Measurements from ENCODE around the gene UMODL1. TPM values are rescaled to one million over a fixed set of nuclear protein-coding genes. Genes with fewer than 3 reads are reported as not detected.

UMODL1 gene
- total RNA-seq, 5 donors from 2014 or later (not counting 1 experiment from before 2014, with no cell fraction given): 0.16 to 0.99 (median 0.82) TPM

- WGBS (ENCODE audit: insufficient coverage): 81% methylated on average over 5 of the region's 8 CpGs
- H3K4me3 Mint-ChIP-seq: no peak overlapping the region
- Histone ChIP-seq H3K27me3 (replicated peaks in 1 of 2; ENCODE audit: control insufficient read depth in 2 of 2, extremely low read depth in 1 of 2, insufficient read depth in 2 of 2, low read length in 1 of 2) (peaks cover 0 to 48% of the 10 kb centered on the region in 2 experiments), H3K9me3 (no peaks in the 10 kb centered on the region), H3K27ac (ENCODE audit: low read length) (no peak overlapping the region), H3K4me3 (ENCODE audit: control insufficient read depth in 1 of 2, extremely low read depth in 1 of 2, low read length in 1 of 2) (no peak overlapping the region), H3K36me3 (ENCODE audit: control insufficient read depth in 2 of 2, extremely low read depth in 1 of 2, insufficient read depth in 1 of 2, low read length in 1 of 2) (no peaks in the 10 kb centered on the region), H3K4me1 (ENCODE audit: control insufficient read depth in 1 of 2, extremely low read depth in 1 of 2, insufficient read depth in 2 of 2, low read length in 2 of 2) (peaks cover 0 to 19% of the 10 kb centered on the region in 2 experiments)
- peaks cover 5 to 23% (median 12%) of the 10 kb centered on the region in 3 donors for H3K4me1 Mint-ChIP-seq
- POLR2A ChIA-PET: no interaction called here
- CTCF ChIA-PET: interaction anchor here in 1 of 2 donors (0.6 to 1.4 kb wide), 2 partner anchors 275 to 828 kb away, joined by 3 read pairs; no protein-coding TSS in a partner anchor
- DNase-seq (no peak), ATAC-seq (replicated peaks in 1 of 4) (no peak)
- H3K36me3 Mint-ChIP-seq: no peaks in the 10 kb centered on the region
- no peaks in the 10 kb centered on the region for H3K9me3 Mint-ChIP-seq
- no peak overlapping the region for H3K27ac Mint-ChIP-seq
- H3K27me3 Mint-ChIP-seq: peaks cover 0 to 22% of the 10 kb centered on the region in 2 donors
These were observed 40.3 kb downstream of the UMODL1 start for GRCh38 chr21:42111470-42111743.

DNA sequence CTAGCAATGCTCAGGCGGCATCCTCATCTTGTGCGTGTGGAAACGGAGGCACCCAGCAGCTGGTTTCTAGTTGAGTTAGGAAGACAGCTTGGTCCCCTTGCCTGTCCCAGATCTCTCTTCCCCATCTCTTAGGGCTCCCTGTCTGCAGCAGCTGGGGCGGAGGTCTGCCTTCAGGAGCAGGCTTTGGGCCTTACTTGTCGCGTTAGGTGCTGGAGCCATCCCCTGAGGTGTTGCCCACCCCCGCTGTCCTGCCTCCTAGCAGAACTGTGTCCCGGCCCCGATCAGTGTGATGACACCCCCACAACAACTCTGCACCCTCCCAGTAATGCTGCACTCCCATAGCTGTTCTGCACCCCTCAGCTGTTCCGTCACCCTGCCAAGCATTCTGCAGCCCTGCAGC, 40.7 kb downstream of the UMODL1 start:
- DNase-seq (no peak), ATAC-seq (replicated peaks in 1 of 4) (no peak)
- H3K9me3 Mint-ChIP-seq: no peaks in the 10 kb centered on the region
- no peak overlapping the region for H3K27ac Mint-ChIP-seq
- ChIA-PET CTCF (interaction anchor here in 1 of 2 donors (0.6 to 1.4 kb wide), 3 partner anchors 32 to 828 kb away, joined by 3 to 6 read pairs (median 3); no protein-coding TSS in a partner anchor), POLR2A (interaction anchor here in 1 of 2 donors (0.6 kb wide), 1 partner anchor 24 kb away, joined by 5 read pairs; no protein-coding TSS in a partner anchor)
- H3K27me3 ChIP-seq (replicated peaks in 1 of 2; ENCODE audit: control insufficient read depth in 2 of 2, extremely low read depth in 1 of 2, insufficient read depth in 2 of 2, low read length in 1 of 2): peaks cover 0 to 45% of the 10 kb centered on the region in 2 experiments
- H3K4me3 Mint-ChIP-seq: no peak overlapping the region
- H3K36me3 Mint-ChIP-seq: no peaks in the 10 kb centered on the region
- H3K4me3 ChIP-seq (ENCODE audit: control insufficient read depth in 1 of 2, extremely low read depth in 1 of 2, low read length in 1 of 2): no peak overlapping the region
- no peaks in the 10 kb centered on the region for H3K9me3 ChIP-seq
- peaks cover 0 to 21% of the 10 kb centered on the region in 2 donors for H3K27me3 Mint-ChIP-seq
- peaks cover 5 to 23% (median 10%) of the 10 kb centered on the region in 3 donors for H3K4me1 Mint-ChIP-seq
- H3K36me3 ChIP-seq (ENCODE audit: control insufficient read depth in 2 of 2, extremely low read depth in 1 of 2, insufficient read depth in 1 of 2, low read length in 1 of 2): no peaks in the 10 kb centered on the region
- WGBS (ENCODE audit: insufficient coverage): 78% methylated on average over 7 of the region's 10 CpGs
- H3K4me1 ChIP-seq (ENCODE audit: control insufficient read depth in 1 of 2, extremely low read depth in 1 of 2, insufficient read depth in 2 of 2, low read length in 2 of 2): peaks cover 0 to 19% of the 10 kb centered on the region in 2 experiments
- H3K27ac ChIP-seq (ENCODE audit: low read length): no peak overlapping the region

DNA sequence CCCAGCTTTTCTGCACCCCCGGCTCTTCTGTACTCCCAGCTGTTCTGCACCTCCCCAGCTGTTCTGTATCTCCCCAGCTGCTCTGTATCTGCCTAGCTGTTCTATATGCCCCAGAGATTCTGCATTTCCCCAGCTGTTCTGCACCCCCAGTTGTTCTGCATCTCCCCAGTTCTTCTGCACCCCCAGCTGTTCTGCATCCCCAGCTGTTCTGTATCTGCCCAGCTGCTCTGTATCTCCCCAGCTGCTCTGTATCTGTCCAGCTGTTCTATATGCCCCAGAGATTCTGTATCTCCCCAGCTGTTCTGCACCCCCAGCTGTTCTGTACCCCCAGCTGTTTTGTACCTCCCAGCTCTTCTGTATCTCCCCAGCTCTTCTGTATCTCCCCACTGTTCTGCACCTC, 41.1 kb downstream of the UMODL1 start:
- peaks cover 0 to 24% of the 10 kb centered on the region in 2 donors for H3K27me3 Mint-ChIP-seq
- ChIA-PET POLR2A (interaction anchor here in 1 of 2 donors (0.6 kb wide), 1 partner anchor 24 kb away, joined by 5 read pairs; no protein-coding TSS in a partner anchor), CTCF (interaction anchor here in 1 of 2 donors (0.7 to 1.4 kb wide), 2 partner anchors 32 to 829 kb away, joined by 3 to 6 read pairs; no protein-coding TSS in a partner anchor)
- Histone ChIP-seq H3K9me3 (no peaks in the 10 kb centered on the region), H3K4me3 (ENCODE audit: control insufficient read depth in 1 of 2, extremely low read depth in 1 of 2, low read length in 1 of 2) (no peak overlapping the region), H3K27me3 (replicated peaks in 1 of 2; ENCODE audit: control insufficient read depth in 2 of 2, extremely low read depth in 1 of 2, insufficient read depth in 2 of 2, low read length in 1 of 2) (peaks cover 0 to 45% of the 10 kb centered on the region in 2 experiments), H3K36me3 (ENCODE audit: control insufficient read depth in 2 of 2, extremely low read depth in 1 of 2, insufficient read depth in 1 of 2, low read length in 1 of 2) (no peaks in the 10 kb centered on the region), H3K27ac (ENCODE audit: low read length) (no peak overlapping the region), H3K4me1 (ENCODE audit: control insufficient read depth in 1 of 2, extremely low read depth in 1 of 2, insufficient read depth in 2 of 2, low read length in 2 of 2) (peaks cover under 1 to 18% of the 10 kb centered on the region in 2 experiments)
- 55% methylated on average over 1 of the region's 1 CpG for WGBS (ENCODE audit: insufficient coverage)
- peaks cover 9 to 27% (median 11%) of the 10 kb centered on the region in 3 donors for H3K4me1 Mint-ChIP-seq
- H3K9me3 Mint-ChIP-seq: no peaks in the 10 kb centered on the region
- no peak overlapping the region for H3K27ac Mint-ChIP-seq
- H3K36me3 Mint-ChIP-seq: no peaks in the 10 kb centered on the region
- no peak for ATAC-seq (replicated peaks in 1 of 4)
- no peak overlapping the region for H3K4me3 Mint-ChIP-seq
- no peak for DNase-seq

DNA sequence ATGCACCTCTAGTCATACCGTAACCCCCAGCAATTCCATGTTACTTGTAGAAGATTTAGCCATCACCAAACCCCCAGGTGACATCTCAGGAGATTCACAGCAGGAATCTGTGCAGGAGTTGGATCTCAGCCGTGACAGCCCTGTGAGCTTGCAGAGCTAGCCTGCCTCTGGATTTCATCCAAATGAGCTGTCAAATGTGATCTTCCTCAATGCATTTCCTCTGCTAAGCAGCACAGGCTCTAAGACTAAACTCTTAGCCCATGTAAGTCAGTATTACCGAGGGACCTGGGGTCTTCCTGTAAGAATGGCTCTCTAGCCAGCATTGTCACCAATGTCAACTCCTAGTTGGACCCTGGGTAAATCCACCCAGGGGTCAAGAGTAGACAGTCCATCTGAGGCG, 41.7 kb downstream of the UMODL1 start:
- no peak for ATAC-seq (replicated peaks in 1 of 4)
- Mint-ChIP-seq H3K9me3 (no peaks in the 10 kb centered on the region), H3K27me3 (peaks cover 5 to 30% of the 10 kb centered on the region in 2 donors), H3K36me3 (no peaks in the 10 kb centered on the region), H3K4me3 (no peak overlapping the region), H3K4me1 (peaks cover 12 to 33% (median 12%) of the 10 kb centered on the region in 3 donors), H3K27ac (no peak overlapping the region)
- Histone ChIP-seq H3K4me1 (ENCODE audit: control insufficient read depth in 1 of 2, extremely low read depth in 1 of 2, insufficient read depth in 2 of 2, low read length in 2 of 2) (peaks cover 2 to 15% of the 10 kb centered on the region in 2 experiments), H3K27me3 (replicated peaks in 1 of 2; ENCODE audit: control insufficient read depth in 2 of 2, extremely low read depth in 1 of 2, insufficient read depth in 2 of 2, low read length in 1 of 2) (peaks cover 0 to 47% of the 10 kb centered on the region in 2 experiments), H3K4me3 (ENCODE audit: control insufficient read depth in 1 of 2, extremely low read depth in 1 of 2, low read length in 1 of 2) (no peak overlapping the region), H3K27ac (ENCODE audit: low read length) (no peak overlapping the region), H3K9me3 (no peaks in the 10 kb centered on the region), H3K36me3 (ENCODE audit: control insufficient read depth in 2 of 2, extremely low read depth in 1 of 2, insufficient read depth in 1 of 2, low read length in 1 of 2) (no peaks in the 10 kb centered on the region)
- ChIA-PET CTCF (interaction anchor here in 1 of 2 donors (1.4 kb wide), 1 partner anchor 829 kb away, joined by 3 read pairs; no protein-coding TSS in a partner anchor), POLR2A (no interaction called here)
- no peak for DNase-seq
- 38% methylated on average over 1 of the region's 4 CpGs for WGBS (ENCODE audit: insufficient coverage)

- no peaks in the 10 kb centered on the region for H3K9me3 ChIP-seq
- ChIA-PET POLR2A (no interaction called here), CTCF (no interaction called here)
- H3K36me3 ChIP-seq (ENCODE audit: control insufficient read depth in 2 of 2, extremely low read depth in 1 of 2, insufficient read depth in 1 of 2, low read length in 1 of 2): no peaks in the 10 kb centered on the region
- DNase-seq (no peak), ATAC-seq (replicated peaks in 1 of 4) (no peak)
- no peak overlapping the region for H3K4me3 ChIP-seq (ENCODE audit: control insufficient read depth in 1 of 2, extremely low read depth in 1 of 2, low read length in 1 of 2)
- Mint-ChIP-seq H3K27me3 (peaks cover 13 to 38% of the 10 kb centered on the region in 2 donors), H3K4me3 (no peak overlapping the region), H3K27ac (no peak overlapping the region), H3K9me3 (no peaks in the 10 kb centered on the region), H3K36me3 (no peaks in the 10 kb centered on the region), H3K4me1 (peaks cover 15 to 28% (median 17%) of the 10 kb centered on the region in 3 donors)
- 75% methylated on average over 11 of the region's 13 CpGs for WGBS (ENCODE audit: insufficient coverage)
- H3K27me3 ChIP-seq (replicated peaks in 1 of 2; ENCODE audit: control insufficient read depth in 2 of 2, extremely low read depth in 1 of 2, insufficient read depth in 2 of 2, low read length in 1 of 2): peaks cover 0 to 52% of the 10 kb centered on the region in 2 experiments
- no peak overlapping the region for H3K27ac ChIP-seq (ENCODE audit: low read length)
- peaks cover 5 to 11% of the 10 kb centered on the region in 2 experiments for H3K4me1 ChIP-seq (ENCODE audit: control insufficient read depth in 1 of 2, extremely low read depth in 1 of 2, insufficient read depth in 2 of 2, low read length in 2 of 2)
These were observed 42.9 kb downstream of the UMODL1 start for GRCh38 chr21:42113926-42114409.

DNA sequence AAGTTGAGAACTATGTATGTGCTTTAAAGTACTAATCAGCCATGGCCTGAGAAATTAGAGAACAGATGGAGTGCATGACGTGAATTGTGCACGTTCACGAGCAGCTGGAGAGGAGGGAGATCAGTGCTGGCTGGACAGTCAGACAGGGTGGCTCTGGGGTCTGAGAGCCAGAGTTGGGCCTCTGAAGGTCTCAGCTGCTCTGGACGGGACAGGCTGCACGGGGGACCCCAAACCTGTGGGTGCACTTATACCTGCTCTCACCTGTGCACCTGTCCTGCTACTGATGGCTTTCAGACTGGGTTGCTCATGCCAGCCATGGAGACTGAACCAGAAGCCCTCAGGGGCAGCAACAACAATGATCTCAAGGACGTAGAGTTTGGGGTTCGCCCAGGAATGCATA, 43.5 kb downstream of the UMODL1 start:
- no peaks in the 10 kb centered on the region for H3K36me3 Mint-ChIP-seq
- ChIA-PET CTCF (no interaction called here), POLR2A (no interaction called here)
- H3K27ac Mint-ChIP-seq: no peak overlapping the region
- peaks cover 20 to 45% of the 10 kb centered on the region in 2 donors for H3K27me3 Mint-ChIP-seq
- WGBS (ENCODE audit: insufficient coverage): 72% methylated on average over 6 of the region's 7 CpGs
- H3K9me3 ChIP-seq: no peaks in the 10 kb centered on the region
- H3K4me1 ChIP-seq (ENCODE audit: control insufficient read depth in 1 of 2, extremely low read depth in 1 of 2, insufficient read depth in 2 of 2, low read length in 2 of 2): peaks cover 8 to 14% of the 10 kb centered on the region in 2 experiments
- no peak overlapping the region for H3K4me3 ChIP-seq (ENCODE audit: control insufficient read depth in 1 of 2, extremely low read depth in 1 of 2, low read length in 1 of 2)
- H3K36me3 ChIP-seq (ENCODE audit: control insufficient read depth in 2 of 2, extremely low read depth in 1 of 2, insufficient read depth in 1 of 2, low read length in 1 of 2): no peaks in the 10 kb centered on the region
- H3K4me1 Mint-ChIP-seq: peaks cover 17 to 33% (median 19%) of the 10 kb centered on the region in 3 donors
- DNase-seq (no peak), ATAC-seq (replicated peaks in 1 of 4) (no peak)
- no peak overlapping the region for H3K27ac ChIP-seq (ENCODE audit: low read length)
- H3K9me3 Mint-ChIP-seq: no peaks in the 10 kb centered on the region
- H3K4me3 Mint-ChIP-seq: no peak overlapping the region
- peaks cover 0 to 58% of the 10 kb centered on the region in 2 experiments for H3K27me3 ChIP-seq (replicated peaks in 1 of 2; ENCODE audit: control insufficient read depth in 2 of 2, extremely low read depth in 1 of 2, insufficient read depth in 2 of 2, low read length in 1 of 2)

Data from T-cell (primary cell).